Panc1 (cell line): ENCODE measurements around the gene UPF1. TPM values are rescaled to one million over a fixed set of nuclear protein-coding genes. Genes with fewer than 3 reads are reported as not detected.
"Not testable (repeated sequence)": the region's sequence is repeated elsewhere in the genome, so short reads cannot be mapped to it uniquely, and the experiment has no call there.

ENCODE experiments used
- ATAC-seq: fragments of 200-7000 bp; cut with Tn5 transposase; 2 replicates; pipeline ENCODE4 v1.9.1; 2020; ENCODE audit warnings: mild to moderate bottlenecking, moderate library complexity
- BruUV-seq: library from RNA; stranded (reverse); fragments of 400-500 nt; replicated peaks from 2 replicates; lab custom pipeline; 2021; lab: Mats Ljungman, UMichigan
- CTCF ChIA-PET: fragments of 300-600 bp; sonication (Branson Sonifier 250); formaldehyde crosslinking; loops from one replicate; lab custom pipeline; 2022; ENCODE audit warnings: antibody characterized with exemption; lab: Charles Lee
- POLR2A ChIA-PET: fragments of 300-600 bp; sonication (Branson Sonifier 250); formaldehyde crosslinking; loops from one replicate; lab custom pipeline; 2022; ENCODE audit warnings: antibody characterized with exemption; lab: Charles Lee
- DNase-seq: peaks from one replicate; pipeline ENCODE4 v3.0.0-alpha.2; 2010; ENCODE audit warnings: low read depth, low spot score
- H3K27ac ChIP-seq: 2 replicates; pipeline ENCODE4 v1.5.1; 2011; ENCODE audit warnings: mild to moderate bottlenecking, low read length, inconsistent platforms
- H3K27me3 ChIP-seq: fragments of 200-500 bp; sonication (Bioruptor generic); 2 replicates; pipeline ENCODE4 v1.6.0; 2014; ENCODE audit warnings: low read length, inconsistent platforms; ENCODE audit not compliant: control insufficient read depth, insufficient read depth
- H3K36me3 ChIP-seq: fragments of 200-500 bp; sonication (Bioruptor generic); 2 replicates; pipeline ENCODE4 v1.5.1; 2014; ENCODE audit warnings: inconsistent platforms, mild to moderate bottlenecking, low read length, moderate library complexity; ENCODE audit not compliant: control insufficient read depth, insufficient read depth
- H3K4me1 ChIP-seq: 2 replicates; pipeline ENCODE4 v1.5.1; 2011; ENCODE audit warnings: inconsistent platforms, mild to moderate bottlenecking, low read length, moderate library complexity; ENCODE audit not compliant: control insufficient read depth, insufficient read depth
- H3K4me3 ChIP-seq, 2 experiments: 2 replicates each; pipeline ENCODE4 v1.5.1; 2011 to 2012; ENCODE audit warnings: low read depth in 2 of 2, low read length in 2 of 2, mild to moderate bottlenecking in 2 of 2, inconsistent platforms in 1 of 2, moderate library complexity in 1 of 2
- H3K9me3 ChIP-seq: fragments of 200-500 bp; sonication (Bioruptor generic); 2 replicates; pipeline ENCODE4 v1.5.1; 2014; ENCODE audit warnings: low read depth, mild to moderate bottlenecking, inconsistent platforms, low read length, moderate library complexity; ENCODE audit not compliant: control insufficient read depth, insufficient read depth
- CTCF ChIP-seq: fragments of 450-650 bp; IDR thresholded peaks from 2 replicates; pipeline ENCODE4 v1.5.1; 2017; ENCODE audit warnings: mild to moderate bottlenecking
- POLR2AphosphoS5 ChIP-seq: IDR thresholded peaks from 2 replicates; pipeline ENCODE4 v1.6.1; 2012; ENCODE audit warnings: mild to moderate bottlenecking, low read depth, low read length, moderate library complexity
- REST ChIP-seq, 2 experiments: IDR thresholded peaks; 2 replicates each; pipeline ENCODE4 v1.6.1; 2011 to 2012; ENCODE audit warnings: low read depth in 2 of 2, control low read depth in 1 of 2, low read length in 1 of 2, mild to moderate bottlenecking in 1 of 2, moderate library complexity in 1 of 2; ENCODE audit not compliant: insufficient read depth in 1 of 2
- SIN3A ChIP-seq: IDR thresholded peaks from 2 replicates; pipeline ENCODE4 v1.6.1; 2012; ENCODE audit warnings: low read depth, mild to moderate bottlenecking, low read length, moderate library complexity, borderline replicate concordance; ENCODE audit not compliant: insufficient read depth
- TCF7L2 ChIP-seq: IDR thresholded peaks from 2 replicates; pipeline ENCODE4 v1.6.1; 2011; ENCODE audit warnings: mild to moderate bottlenecking, low read depth, low read length, inconsistent platforms
- in situ Hi-C: cut with HindIII; loops from 2 replicates; pipeline ENCODE4 v1.10.0; 2016; ENCODE audit warnings: low sequenced_read_pairs, low pct_unique_long_range_greater_than_20kb
- intact Hi-C: fragments of 100-400 bp; cut with micrococcal nuclease; formaldehyde crosslinking; loops from one replicate; pipeline ENCODE4 v1.10.0; 2022; ENCODE audit not compliant: unreplicated experiment
- total RNA-seq: library from RNA; stranded (reverse); gene quantifications from one replicate; pipeline ENCODE4 v1.2.1, GENCODE V29; 2021; ENCODE audit not compliant: unreplicated experiment

UPF1 gene
- total RNA-seq, 1 experiment from 2014 or later, result 62.2 TPM

- in situ Hi-C loops (no loop called here), intact Hi-C loops (no loop called here)
- Histone ChIP-seq H3K4me1 (no peaks in the 10 kb centered on the region), H3K36me3 (no peaks in the 10 kb centered on the region), H3K27ac (no peak overlapping the region), H3K4me3 (no peak overlapping the region), H3K27me3 (no peaks in the 10 kb centered on the region), H3K9me3 (no peaks in the 10 kb centered on the region)
- DNase-seq, result no peak
- BruUV-seq, result TSS peak; percentile 65
- no peak for TF ChIP-seq TCF7L2
- no peak for TF ChIP-seq POLR2AphosphoS5
- CTCF ChIA-PET, result no interaction called here
- POLR2A ChIA-PET, result no interaction called here
- no peak for ATAC-seq
Observed at GRCh38 chr19:18901491-18901890, 69.7 kb downstream of the UPF1 start.

GRCh38 chr19:18902519-18902918 lies 70.8 kb downstream of the UPF1 start:
- H3K27ac ChIP-seq, in situ Hi-C loops, H3K27me3 ChIP-seq, CTCF ChIA-PET, H3K36me3 ChIP-seq, H3K9me3 ChIP-seq, DNase-seq, H3K4me3 ChIP-seq, H3K4me1 ChIP-seq, BruUV-seq, ATAC-seq, intact Hi-C loops: not testable (repeated sequence)
- POLR2A ChIA-PET, result interaction anchor here (0.7 kb wide), 1 partner anchor 10 kb away, joined by 5 read pairs; no protein-coding TSS in a partner anchor

- ChIA-PET POLR2A (no interaction called here), CTCF (no interaction called here)
- TF ChIP-seq REST (IDR thresholded peaks at IDR 0.05; ENCODE audit: insufficient read depth in 1 of 2, low read depth in 2 of 2, low read length in 1 of 2) (no peak), CTCF (no peak), TCF7L2 (no peak), POLR2AphosphoS5 (no peak), SIN3A (no peak)
- no peak for DNase-seq
- ATAC-seq, result no peak
- BruUV-seq, result no TSS peak
- H3K4me3 ChIP-seq, result no peak overlapping the region
- H3K27me3 ChIP-seq, result no peaks in the 10 kb centered on the region
- in situ Hi-C loops, result no loop called here
- intact Hi-C loops, result no loop called here
- no peaks in the 10 kb centered on the region for H3K36me3 ChIP-seq
- H3K27ac ChIP-seq, result no peak overlapping the region
- H3K9me3 ChIP-seq, result no peaks in the 10 kb centered on the region
- no peaks in the 10 kb centered on the region for H3K4me1 ChIP-seq
Observed at GRCh38 chr19:18903156-18904037, 71.6 kb downstream of the UPF1 start.
